GM21723 (cell line): ENCODE data around the gene TSPAN5.
A peak's percentile ranks its signal among the peaks of the same experiment; 100 is the strongest.
"Not testable (repeated sequence)": the region's sequence is repeated elsewhere in the genome, so short reads cannot be mapped to it uniquely, and the experiment has no call there.

Source experiments
- ATAC-seq: cut with Tn5 transposase; IDR thresholded peaks from one replicate; pipeline ENCODE4 v1.9.1; 2021; ENCODE audit warnings: mild to moderate bottlenecking, moderate library complexity; ENCODE audit not compliant: unreplicated experiment

The TSPAN5 gene

DNA sequence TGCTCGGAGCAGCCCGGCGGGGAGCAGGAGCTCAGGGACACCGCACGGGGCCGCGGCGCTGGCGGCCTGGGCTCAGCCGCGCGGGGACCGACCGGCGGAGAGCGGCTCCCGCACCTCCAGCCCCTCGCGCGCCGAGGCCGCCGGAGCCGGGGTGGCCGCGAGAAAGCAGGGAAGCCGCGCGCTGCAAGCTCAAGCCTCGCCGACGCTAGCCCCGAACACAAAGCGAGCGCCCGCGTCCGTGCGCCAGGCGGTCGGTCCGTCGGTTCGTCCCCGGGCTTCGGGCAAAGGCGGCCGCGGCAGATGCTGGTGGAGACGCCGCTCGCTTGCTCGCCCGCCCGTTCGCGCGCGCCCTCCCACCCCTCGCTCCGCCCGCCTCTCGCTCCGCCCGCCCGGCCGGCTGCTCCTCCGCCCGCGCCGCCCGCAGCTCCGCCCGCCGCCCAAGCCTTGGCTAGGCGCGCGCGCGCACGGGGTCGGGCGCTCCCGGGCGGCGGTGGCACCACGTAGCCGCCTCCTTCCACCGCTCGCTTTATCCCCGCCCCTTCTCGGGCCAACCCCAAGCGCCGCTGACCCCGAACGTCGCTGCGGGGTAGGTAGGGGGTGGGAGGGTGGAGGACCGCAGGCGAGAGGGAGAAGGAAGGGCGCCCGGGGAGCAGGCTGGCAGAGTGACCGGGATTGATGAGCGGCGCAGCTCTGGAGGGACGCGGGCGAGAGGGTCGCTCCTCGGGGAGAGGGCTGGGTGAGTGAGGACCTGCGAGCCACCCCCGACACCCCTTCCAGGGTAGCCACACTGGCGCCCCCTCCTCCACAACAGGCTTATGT, at the start of gene TSPAN5:
TSS of gene TSPAN5 (minus strand) at position 325 of the 819 bp plus-strand sequence.
- ATAC-seq = peak; percentile 78

DNA sequence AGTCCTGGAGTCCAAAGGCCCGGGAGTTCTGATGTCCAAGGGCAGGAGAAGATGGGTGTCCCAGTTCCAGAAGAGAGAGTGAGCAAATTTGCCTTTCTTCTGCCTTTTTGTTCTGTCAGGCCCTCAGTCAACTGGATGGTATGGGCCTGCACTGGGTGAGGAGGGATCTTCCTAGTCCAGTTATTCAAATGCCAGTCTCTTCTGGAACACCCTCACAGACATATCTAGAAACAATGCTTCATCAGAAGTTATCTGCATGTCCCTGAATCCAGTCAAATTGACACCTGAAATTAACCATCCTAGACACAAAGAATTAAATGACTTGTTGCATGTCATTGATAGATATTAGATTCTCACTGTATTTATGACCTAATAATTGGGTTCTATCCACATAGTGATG, 48.5 kb upstream of the TSPAN5 start:
- ATAC-seq = no peak

DNA sequence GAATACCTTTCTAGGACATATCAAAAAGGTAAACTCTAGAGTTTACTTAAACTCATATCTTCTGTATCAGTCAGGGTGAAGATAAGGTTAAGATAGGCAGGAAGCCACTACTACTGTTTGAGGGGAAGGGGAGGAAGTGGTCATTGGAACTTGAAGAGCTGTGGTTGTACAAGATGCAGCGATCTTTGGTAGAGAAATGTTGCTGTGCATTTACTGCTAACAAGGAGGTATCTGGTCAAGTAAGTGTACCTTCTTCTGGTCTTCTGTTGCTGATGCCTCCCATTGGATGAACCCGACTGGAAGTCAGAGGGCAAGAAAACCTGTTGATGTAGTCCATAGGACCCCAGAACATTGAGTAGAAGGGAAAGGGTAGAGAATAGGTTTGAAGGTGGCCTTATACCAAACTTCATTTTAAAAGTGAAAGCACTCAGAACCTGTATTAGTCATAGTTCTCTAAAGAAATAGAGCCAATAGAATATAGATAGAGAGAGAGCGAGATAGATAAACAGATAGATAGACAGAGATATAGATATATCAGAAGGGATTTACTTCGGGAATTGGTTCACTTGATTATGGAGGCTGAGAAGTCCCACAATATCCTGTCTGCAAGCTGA, 47.9 kb upstream of the TSPAN5 start:
- ATAC-seq = no peak

DNA sequence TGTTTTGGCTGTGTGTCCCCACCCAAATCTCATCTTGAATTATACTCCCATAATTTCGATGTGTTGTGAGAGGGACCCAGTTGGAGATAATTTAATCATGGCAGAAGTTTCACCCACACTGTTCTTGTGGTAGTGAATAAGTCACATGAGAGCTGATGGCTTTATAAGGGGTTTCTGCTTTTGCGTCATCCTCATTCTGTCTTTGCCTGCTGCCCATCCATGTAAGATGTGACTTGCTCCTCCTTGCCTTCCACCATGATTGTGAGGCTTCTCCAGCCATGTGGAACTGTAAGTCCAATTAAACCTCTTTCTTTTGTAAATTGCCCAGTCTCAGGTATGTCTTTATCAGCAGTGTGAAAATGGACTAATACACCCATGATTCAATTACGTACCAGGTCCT, 47.2 kb upstream of the TSPAN5 start:
- ATAC-seq = not testable (repeated sequence)

DNA sequence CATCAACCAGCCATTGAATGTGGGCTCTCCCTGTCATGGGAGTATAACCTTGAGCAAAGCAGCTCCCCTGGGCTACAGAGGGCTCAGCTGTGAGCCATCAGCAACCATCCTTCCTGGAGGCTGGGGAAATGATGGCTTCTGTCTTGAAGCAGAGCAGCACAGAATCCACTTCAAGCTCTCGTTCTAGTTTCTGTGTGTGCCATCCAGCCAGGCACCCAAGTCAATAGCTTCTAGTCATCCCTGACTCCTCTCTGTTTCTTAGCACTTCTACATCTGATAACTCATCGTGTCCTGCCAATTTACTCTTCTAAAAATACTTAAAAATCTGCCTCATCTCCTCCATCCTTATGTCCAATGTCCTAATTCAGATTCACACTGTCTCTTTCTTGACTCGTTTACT, 42.2 kb upstream of the TSPAN5 start:
- ATAC-seq = no peak

DNA sequence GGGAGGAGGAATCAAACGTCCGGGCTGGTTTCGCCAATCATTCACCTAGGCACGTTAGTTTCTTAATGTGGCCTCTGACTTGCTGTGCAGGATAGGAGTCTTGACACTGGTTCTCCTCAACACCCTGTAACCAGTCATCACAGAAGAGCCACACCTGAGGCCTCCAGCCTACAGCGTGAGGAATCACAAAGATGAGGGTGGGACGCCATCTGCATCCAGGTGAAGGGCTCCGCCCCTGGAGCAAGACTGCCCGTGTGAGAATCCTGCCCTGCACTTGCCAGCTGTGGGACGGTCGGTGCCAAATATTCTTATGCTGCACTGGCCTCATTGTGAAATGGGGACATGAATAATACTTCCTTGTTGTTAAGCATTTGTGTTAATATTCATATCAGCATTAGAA, 35.7 kb upstream of the TSPAN5 start:
- no peak for ATAC-seq

DNA sequence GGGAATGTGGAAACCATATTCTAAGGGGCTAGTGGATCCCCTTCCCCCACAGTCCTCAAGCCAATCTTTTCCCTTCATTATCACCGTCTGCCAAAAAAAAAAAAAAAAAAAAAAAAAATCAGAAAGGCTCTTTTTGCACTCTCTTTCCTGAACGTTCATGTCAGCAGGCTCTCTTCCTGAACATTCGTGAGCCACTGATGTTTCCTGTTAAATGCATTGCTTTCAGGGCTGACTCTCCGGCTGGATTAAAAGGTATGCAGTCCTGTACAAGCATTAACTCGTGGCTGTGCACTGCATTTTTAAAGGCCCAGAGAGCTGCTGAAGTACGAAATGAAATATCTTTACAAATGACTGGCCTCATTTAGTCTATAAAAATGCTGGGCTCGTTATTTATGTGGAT, 34.0 kb upstream of the TSPAN5 start:
- ATAC-seq = no peak

DNA sequence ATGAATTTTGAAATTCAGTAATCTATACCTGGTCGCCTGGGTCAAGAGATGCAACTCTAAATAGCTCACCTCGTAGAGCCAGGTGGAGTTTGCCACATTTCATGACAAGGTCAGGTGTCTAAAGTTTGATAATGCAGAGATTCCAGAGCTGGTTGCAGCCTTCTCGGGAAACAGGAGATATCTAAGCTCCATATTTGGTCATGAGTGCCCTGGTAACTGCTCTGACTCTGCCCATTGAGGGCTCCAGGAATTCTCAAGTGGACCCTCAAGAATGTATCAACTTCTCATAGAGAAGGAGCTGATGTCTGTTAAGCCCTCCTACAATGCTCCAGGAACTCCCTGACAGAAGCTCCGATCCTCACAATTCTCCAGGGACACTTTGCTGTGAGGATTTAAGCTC, 33.2 kb upstream of the TSPAN5 start:
- no peak for ATAC-seq

DNA sequence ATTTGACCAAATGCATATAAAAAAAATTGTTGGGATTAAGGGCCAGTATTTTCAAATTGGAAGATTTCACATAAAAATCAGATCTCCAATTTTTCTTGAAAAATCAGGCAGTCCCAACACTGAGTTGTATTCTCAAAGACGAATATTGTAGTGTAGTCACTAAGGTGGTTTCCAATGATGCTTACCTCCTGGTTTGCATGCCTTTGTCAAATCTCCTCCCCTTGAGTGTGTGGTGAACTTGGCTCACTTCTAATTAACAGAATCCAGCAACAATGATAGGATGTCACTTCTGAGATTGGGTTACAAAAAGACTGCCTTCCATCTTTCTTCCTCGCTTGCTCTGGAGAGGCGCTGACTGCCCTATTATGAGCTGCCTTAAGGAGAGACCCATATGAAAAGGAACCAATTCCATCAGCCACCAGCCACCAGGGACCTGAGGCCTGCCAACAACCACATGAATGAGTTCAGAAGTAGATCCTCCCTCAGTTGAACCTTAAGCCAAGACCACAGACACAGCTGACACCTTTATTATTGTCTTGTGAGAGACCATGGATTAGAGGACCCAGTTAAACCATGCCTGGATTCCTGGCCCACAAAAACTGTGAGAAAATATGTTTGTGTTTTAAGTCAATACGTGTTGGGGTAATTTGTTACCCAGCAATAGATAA, 31.2 kb upstream of the TSPAN5 start:
- ATAC-seq = no peak

DNA sequence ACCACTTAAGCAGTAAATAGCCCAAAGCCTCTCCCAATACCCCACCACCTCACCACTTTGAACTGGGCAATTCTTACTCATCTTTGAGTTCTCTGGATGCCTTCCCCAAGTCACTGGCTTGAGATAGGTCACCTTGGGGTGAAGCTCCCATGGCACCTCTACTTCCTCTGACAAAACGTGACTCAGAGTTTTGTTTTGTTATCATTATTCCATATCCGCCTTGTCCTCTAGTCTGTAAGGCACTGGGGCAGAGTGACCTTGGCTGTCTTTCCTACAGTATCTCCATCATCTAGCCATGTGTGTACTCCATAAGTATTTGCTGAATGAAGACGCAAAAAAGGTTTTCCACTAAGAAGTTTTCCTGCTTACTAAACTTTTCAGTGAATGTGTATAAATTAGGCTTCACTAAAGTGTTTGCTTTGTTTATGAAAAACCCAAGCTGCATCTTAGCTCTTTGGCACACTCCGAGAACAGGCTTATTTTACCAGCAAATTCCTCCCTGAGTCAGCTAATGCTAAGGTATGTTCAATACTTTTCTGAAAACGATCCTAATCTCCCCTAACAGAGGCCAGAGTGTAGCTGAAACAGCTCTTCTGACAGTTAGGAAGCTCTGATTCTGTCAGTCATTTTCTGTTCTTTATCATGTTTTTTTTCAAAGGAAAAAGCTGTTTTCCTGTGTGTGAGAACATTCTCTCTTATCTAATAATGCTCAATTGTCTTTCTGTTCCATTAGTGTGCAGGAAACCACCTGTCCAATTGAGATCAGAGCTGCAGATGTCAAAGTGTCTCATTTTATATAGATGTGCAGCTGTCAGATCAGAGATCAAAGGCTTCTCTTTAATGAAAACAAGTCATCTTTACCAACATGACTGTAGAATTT, 30.2 kb upstream of the TSPAN5 start:
- ATAC-seq = no peak

DNA sequence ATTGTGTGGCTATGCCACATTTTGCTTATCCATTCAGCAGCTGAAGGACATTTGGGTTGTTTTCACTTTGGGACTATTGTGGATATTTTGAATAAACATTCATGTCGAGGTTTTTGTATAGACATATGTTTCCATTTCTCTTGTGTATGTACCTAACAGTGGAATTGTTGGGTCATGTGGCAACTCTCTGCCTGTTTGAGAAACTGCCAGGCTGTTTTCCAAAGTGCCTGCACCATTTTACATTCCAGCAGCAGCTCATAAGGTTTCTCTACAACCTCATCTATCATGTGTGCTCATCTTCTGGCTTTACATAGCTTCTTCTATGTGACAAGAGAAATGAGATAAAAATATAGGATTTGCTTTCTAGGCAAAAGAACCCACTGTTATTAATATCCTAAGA, 29.5 kb upstream of the TSPAN5 start:
- no peak for ATAC-seq

DNA sequence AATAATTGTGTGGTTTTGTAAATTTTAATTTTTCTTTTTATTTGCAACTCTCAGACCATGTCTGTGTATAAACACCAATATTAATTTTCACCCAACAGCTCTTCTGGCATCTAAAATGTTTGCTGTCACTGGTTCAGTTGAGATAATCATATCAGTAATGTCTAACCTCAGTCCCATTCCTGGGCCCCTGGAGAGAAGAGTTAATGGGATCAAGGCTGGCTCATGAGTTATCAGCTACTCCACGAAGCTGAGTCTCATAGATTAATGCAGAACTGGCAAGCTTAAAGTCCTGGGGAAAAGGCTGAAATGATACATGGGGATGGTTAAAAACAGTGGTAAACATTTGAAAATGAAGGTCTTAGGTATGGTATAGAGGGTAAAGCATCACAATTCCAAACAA, 28.4 kb upstream of the TSPAN5 start:
- ATAC-seq = no peak

DNA sequence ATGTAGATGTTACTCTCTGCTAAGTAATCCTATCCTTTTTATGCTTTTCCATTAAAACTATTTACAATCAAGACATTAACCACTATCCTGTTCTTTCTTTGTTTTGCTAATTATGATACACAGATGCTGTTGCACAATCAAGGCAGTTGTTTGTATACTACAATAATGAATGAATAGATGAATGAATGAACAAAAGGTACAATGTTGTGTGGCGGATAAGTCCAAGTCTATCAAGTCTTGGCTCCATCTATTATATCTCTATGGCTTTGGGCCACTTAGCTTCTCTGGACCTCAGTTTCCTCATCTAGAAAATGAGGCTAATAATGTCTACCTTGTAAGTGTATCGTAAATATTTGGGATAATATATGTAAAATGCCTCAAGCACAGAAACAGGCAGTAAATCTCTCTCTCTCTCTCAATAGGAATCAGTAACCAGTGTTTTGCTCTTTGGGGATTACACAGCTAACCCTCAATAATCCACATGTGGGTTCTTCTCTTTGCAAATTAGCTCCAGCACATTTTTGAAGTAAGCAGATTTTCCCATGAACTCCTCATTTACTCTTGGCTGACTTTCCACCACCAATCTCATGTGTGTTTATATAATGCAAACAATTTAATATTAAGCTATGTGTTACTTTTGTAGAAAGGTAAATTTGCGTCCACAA, 27.8 kb upstream of the TSPAN5 start:
- ATAC-seq = no peak

DNA sequence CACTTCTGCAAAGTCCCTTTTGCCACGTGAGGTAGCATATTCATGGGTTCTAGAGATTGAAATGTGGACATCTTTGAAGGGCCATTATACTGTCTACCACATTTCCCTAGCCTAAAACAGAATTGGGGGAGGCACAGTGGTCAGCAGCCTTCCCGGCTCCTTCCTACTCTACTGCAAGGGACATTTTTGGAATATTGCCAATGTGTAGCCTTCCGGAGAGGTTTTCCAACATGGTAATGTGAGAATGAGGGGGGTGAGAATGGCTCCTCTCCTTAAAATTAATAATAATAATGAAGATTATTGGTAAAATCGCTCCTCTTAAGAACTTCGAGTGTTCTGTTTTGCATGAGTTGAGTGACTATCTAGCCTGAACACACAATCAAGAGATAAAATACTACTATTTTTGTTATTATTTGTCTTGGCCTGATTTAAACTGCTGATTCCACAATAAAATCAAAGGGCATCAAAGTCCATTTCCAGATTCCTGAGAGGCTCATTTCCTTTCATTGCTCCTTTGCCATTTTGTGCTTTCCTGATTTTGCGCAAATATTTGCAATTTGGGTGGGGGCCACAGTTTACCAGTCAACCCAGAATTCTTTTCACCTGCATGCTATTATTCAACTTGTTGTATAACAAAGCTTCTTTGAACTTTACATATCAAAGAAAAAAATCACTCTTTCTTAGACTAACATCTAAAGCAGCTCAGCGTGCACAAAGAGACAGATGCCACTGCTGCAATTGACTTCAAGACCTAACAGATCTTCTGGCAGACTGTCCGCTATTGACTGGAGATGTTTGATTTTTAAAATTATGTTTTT, 27.0 kb upstream of the TSPAN5 start:
- no peak for ATAC-seq

DNA sequence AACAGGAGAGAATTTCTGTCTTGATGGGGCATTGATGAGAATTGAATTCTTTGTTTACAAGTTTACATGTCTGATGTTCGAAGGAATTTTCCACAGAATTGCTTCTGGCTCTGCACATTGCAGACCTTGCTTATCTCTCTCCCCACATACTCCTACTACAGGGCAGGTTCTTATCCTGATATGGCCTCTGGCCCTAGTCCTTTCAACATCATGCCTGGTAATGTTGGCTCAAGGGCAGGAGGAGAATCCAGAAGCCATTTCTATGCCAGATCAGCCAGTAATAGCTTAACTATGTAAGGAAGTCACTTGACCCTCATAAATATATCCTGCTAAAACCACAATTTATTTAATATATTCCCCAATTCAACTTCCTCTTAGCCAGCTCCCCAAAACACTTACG, 24.3 kb upstream of the TSPAN5 start:
- ATAC-seq = no peak

DNA sequence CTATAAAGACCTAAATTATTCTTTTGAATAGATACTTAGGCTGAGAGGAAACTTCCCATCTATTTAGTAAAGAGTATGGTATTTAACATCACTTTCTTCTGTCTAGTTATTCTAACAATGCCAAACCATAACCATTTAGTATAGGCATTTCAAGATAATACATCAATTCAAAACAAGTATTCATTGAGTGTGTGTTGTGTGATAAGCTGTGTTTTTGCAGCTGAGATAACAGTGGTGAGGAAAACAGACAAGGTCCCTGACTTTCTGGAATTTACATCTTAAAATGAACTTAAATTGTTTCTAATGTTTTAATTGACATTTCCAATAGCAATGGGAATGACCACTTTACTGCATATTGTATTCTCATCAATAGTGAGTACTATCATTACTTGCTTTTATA, 22.4 kb upstream of the TSPAN5 start:
- ATAC-seq = no peak

DNA sequence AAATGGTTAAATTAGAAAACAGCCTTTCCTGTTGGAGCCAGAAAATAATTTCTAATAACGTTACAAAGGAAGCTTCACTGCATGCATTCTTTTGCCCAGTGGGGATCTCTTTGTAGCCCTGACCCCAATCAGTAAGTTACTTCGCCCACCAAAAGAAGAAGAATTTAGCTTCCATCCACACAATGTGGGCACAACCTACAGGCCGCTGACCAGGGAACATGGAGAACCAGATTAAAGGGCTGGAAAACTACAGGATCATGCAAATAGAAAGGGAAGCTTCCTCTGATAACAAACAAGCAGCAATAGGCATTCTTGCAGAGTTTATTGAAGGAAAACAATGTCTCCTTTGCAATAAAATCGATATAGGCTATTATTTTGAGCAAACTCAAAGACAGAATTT, 21.3 kb upstream of the TSPAN5 start:
- no peak for ATAC-seq

DNA sequence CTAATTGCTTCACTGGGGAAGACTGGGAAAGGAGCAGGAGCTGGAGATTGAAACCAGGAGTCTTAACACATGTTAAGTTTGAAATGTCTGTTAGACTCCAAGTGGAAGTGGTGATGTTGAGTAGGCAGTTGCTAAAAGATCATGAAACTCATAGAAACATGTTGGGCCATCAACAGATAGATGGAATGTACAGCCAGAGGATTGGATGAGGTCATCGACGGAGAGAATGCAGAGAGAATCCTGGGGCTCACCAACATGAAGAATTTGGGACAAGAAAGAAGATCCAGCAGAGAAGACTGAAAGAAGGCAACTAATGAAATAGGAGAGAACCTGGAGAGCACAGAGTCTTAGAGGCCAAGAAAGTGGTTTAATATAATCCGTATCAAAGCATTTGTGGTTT, 19.4 kb upstream of the TSPAN5 start:
- ATAC-seq = no peak

DNA sequence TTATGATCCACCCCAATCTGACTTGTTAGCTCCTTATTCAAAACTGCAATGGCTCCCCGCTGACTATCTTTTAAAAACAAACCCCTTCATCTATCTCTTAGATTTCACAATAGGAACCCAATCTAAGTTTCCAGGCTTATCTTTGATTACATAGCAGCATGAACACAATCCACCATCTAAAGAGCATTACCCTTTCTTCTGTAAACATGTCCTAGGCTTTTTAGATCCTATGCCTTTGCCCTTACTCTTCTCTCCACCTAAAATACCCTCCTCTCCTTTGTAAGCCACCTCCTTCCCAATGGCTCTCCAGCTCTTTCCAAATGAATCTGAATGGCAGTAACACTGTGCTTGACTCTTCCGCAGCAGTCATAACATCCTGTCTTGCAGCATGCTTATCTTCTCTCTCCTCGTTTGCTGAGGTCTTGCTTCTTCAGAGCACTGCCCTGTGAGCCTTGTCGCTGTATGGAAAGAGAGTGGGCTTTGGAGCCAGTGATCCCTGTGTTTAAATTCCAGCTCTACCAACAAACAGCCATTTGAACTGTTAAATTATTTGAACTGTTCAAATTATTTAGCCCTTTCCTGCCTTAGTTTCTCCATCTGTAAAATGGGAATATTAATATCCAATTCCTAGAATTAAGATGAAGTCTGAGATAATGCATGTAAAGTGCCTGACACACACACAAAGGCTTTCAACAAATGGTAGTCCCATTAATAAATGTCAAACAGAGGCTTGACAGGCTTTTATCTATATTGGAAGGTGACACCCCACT, 16.2 kb upstream of the TSPAN5 start:
- ATAC-seq = no peak
